GM11168 (cell line): ENCODE data around the gene CD79A.
"Not testable (repeated sequence)": the region's sequence is repeated elsewhere in the genome, so short reads cannot be mapped to it uniquely, and the experiment has no call there.

Experiments used
- in situ Hi-C: fragments of 300-500 bp; cut with MboI; formaldehyde crosslinking; loops from one replicate; pipeline ENCODE4 v1.12.0; 2022; ENCODE audit warnings: low sequenced_read_pairs; ENCODE audit not compliant: unreplicated experiment

Gene CD79A

GRCh38 chr19:41903193-41903953 is 26.3 kb downstream of the CD79A start:
- in situ Hi-C loops = no loop called here

- in situ Hi-C loops = no loop called here
Measured at GRCh38 chr19:41904118-41904870, 27.2 kb downstream of the CD79A start.

GRCh38 chr19:41905273-41906002 is 28.4 kb downstream of the CD79A start:
- in situ Hi-C loops = no loop called here

- in situ Hi-C loops = no loop called here
Measured at GRCh38 chr19:41906271-41906670, 29.2 kb downstream of the CD79A start.

GRCh38 chr19:41906916-41907680 is 30.0 kb downstream of the CD79A start:
- in situ Hi-C loops = no loop called here

GRCh38 chr19:41907994-41908615 is 31.0 kb downstream of the CD79A start:
- in situ Hi-C loops = no loop called here

GRCh38 chr19:41908724-41909464 is 31.8 kb downstream of the CD79A start:
- in situ Hi-C loops = no loop called here

- in situ Hi-C loops = no loop called here
Measured at GRCh38 chr19:41909706-41910105, 32.6 kb downstream of the CD79A start.

GRCh38 chr19:41910240-41910991 is 33.3 kb downstream of the CD79A start:
- in situ Hi-C loops = no loop called here

DNA sequence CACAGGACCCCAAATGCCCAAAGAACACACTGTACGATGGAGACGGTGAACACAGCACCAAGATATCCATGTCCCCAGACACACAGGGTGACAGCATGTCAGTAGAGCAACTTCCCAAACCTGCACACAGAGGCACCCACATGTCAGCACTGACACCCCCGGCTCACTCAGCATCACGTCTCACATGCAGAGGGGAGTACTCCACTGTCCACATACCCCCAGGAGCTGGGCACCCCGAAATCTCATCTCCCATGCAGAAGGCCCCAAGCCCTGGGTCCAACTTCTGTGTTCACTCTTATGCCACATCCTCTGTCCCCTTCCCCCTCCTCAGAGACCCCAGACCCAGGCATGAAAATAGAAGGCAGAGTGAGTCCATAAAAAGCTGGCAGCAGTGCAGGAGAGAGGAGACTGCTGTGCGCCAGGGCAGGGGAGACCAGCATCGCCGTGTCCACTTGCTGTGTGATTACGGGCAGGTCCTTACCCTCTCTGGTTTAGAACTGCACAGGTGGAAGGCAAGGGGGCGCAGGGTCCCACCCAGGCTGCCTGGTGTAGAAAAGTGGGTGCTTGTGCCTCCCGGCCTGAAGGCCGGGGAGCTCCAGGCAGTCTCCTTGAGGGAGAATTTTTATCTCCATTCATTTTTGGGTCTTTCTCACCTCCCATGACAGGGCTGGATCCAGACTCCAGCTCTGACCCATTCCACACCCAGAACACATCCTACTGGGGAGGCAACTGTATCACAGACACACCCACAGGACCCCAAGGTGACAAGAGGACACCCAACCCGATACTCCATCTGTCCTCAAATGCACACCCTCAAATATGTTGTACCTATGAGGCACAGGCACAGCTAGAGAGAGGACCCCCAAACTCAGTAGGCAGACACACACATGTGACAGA is 34.2 kb downstream of the CD79A start:
- in situ Hi-C loops = no loop called here

DNA sequence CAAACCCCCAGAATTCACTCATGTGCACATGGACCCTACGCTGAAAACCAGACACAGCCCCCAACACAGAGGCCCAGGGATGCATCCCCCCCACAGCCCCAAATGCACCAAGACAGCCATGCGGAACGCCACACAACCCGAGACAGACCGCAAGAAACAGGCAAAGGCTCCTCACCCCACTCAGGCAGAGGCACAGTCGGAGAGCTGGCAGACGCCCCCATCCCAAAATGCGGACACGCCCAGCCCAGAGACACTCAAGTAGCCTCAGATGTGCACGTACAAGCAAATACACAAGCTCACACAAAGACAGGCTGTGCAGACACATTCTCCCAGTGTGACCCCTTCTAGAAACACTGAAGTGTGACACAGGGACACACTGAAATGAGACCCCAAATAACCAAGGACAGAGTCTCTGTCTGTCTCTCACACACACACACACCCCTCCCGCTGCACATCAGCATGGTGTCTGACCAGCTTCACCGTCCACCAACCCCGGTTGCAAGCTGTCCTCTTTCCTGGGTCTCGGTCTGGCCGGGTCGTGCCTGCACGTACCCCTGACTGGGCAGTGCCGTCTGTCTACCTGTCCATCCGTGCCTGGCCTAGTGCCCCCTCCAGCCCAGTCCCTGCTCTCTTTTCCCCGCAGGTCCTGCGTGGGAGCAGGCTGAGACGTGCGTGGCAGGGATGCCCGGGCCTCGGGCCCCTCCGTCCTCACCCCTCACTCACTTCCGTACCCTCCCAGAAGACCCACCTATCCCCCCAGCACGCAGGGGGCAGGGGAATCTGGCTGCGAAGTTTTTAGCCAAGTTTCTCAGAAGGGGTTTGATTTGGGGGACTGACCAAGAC is 35.0 kb downstream of the CD79A start:
- in situ Hi-C loops = no loop called here

DNA sequence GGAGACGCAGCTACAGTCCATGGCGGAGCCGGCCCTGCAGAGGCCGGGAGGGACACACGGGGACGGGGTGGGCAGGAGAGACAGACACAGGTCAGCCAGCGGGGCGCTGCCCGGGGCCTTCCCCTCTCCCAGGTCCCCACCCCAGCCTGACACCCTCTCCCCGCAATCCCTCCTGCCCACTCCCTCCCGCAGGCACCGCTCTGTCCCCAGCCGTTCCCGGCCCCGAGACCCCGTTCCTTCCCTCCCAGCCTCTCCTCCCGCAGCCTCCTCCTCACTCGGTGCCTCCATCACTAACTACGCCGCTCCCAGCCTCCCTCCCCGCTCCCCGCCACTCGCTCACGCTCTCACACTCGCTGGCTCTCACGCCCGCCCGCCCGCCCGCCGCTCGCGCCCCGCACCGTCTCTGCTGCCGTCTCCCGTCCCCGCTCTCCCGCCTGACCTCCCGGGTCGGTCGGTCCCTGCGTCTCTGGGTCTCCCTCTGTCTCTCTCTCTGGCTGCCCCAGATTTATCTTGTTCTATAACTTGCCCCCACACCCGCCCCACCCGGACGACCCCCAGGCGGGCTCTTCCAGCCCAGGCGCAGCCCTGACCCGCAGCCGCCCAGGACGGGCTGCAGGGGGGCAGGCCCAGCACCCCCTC is 35.9 kb downstream of the CD79A start:
- in situ Hi-C loops = no loop called here

- in situ Hi-C loops = no loop called here
Measured at GRCh38 chr19:41913538-41914423, 36.7 kb downstream of the CD79A start.

- in situ Hi-C loops = not testable (repeated sequence)
Measured at GRCh38 chr19:41914424-41914834, 37.4 kb downstream of the CD79A start.
